ENCODE measurements around the gene MRNIP.
"Not testable (repeated sequence)": the region's sequence is repeated elsewhere in the genome, so short reads cannot be mapped to it uniquely, and the experiment has no call there.

The MRNIP gene

GRCh38 chr5:179795049-179795862 lies 63.4 kb downstream of the MRNIP start:
- DNase-seq (ENCODE audit: low read depth), result no peak
- peak overlapping the region; percentile 47 for H3K4me3 ChIP-seq (replicated peaks; ENCODE audit: low read depth, low read length)
- TF ChIP-seq CTCF (IDR thresholded peaks at IDR 0.05; ENCODE audit: low read length, missing control alignments), result no peak

- no peak for DNase-seq (ENCODE audit: low read depth)
- no peak for TF ChIP-seq CTCF (IDR thresholded peaks at IDR 0.05; ENCODE audit: low read length, missing control alignments)
- peak overlapping the region; percentile 43 for H3K4me3 ChIP-seq (replicated peaks; ENCODE audit: low read depth, low read length)
These were observed 64.0 kb downstream of the MRNIP start for GRCh38 chr5:179794575-179794974.

- DNase-seq (ENCODE audit: low read depth), result no peak
- H3K4me3 ChIP-seq (replicated peaks; ENCODE audit: low read depth, low read length), result peak overlapping the region; percentile 43
- TF ChIP-seq CTCF (IDR thresholded peaks at IDR 0.05; ENCODE audit: low read length, missing control alignments), result no peak
These were observed 64.4 kb downstream of the MRNIP start for GRCh38 chr5:179794171-179794570.

GRCh38 chr5:179793468-179794139 lies 65.0 kb downstream of the MRNIP start, which contains the start of gene LTC4S:
TSS of gene LTC4S (plus strand) at chr5:179793986. CDS start at chr5:179794081, 95 bp downstream.
- peak; percentile 80 for DNase-seq (ENCODE audit: low read depth)
- TF ChIP-seq CTCF (IDR thresholded peaks at IDR 0.05; ENCODE audit: low read length, missing control alignments), result no peak
- peak within 1 kb of the TSS; percentile 43 for H3K4me3 ChIP-seq (replicated peaks; ENCODE audit: low read depth, low read length)

GRCh38 chr5:179792612-179793467 lies 65.8 kb downstream of the MRNIP start:
- DNase-seq (ENCODE audit: low read depth), result no peak
- no peak overlapping the region for H3K4me3 ChIP-seq (replicated peaks; ENCODE audit: low read depth, low read length)
- TF ChIP-seq CTCF (IDR thresholded peaks at IDR 0.05; ENCODE audit: low read length, missing control alignments), result no peak

GRCh38 chr5:179791881-179792611 lies 66.6 kb downstream of the MRNIP start:
- H3K4me3 ChIP-seq (replicated peaks; ENCODE audit: low read depth, low read length), result no peak overlapping the region
- TF ChIP-seq CTCF (IDR thresholded peaks at IDR 0.05; ENCODE audit: low read length, missing control alignments), result no peak
- no peak for DNase-seq (ENCODE audit: low read depth)

- not testable (repeated sequence) for DNase-seq (ENCODE audit: low read depth); H3K4me3 ChIP-seq (replicated peaks; ENCODE audit: low read depth, low read length)
These were observed 69.3 kb downstream of the MRNIP start for GRCh38 chr5:179789278-179789677.
